ENCODE measurements around the gene DNAJC13. TPM values are rescaled to one million over a fixed set of nuclear protein-coding genes. Genes with fewer than 3 reads are reported as not detected.
A peak's percentile ranks its signal among the peaks of the same experiment; 100 is the strongest.

The DNAJC13 gene
- total RNA-seq, 4 donors from 2014 or later, result 42.0 to 102 (median 52.1) TPM

DNA sequence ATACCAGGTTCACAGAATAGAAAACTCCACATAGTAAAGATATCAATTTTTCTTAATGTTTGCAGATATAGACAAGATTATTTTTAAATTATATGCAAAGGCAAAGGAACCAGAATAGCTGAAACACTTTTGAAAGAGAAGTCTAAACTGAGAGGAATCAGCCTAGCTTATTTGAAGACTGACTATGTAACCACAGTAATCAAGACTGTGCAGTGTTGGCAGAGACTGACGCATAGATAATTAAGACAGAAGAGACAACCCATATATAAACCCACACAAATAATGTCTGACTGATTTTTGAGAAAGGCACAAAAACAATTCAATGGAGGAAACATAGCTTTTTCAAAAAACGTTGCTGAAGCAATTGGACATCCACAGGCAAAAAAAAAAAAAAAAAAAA, 151.1 kb downstream of the DNAJC13 start:
- H3K27ac ChIP-seq, result no peak overlapping the region
- TF ChIP-seq, protein P1, sequence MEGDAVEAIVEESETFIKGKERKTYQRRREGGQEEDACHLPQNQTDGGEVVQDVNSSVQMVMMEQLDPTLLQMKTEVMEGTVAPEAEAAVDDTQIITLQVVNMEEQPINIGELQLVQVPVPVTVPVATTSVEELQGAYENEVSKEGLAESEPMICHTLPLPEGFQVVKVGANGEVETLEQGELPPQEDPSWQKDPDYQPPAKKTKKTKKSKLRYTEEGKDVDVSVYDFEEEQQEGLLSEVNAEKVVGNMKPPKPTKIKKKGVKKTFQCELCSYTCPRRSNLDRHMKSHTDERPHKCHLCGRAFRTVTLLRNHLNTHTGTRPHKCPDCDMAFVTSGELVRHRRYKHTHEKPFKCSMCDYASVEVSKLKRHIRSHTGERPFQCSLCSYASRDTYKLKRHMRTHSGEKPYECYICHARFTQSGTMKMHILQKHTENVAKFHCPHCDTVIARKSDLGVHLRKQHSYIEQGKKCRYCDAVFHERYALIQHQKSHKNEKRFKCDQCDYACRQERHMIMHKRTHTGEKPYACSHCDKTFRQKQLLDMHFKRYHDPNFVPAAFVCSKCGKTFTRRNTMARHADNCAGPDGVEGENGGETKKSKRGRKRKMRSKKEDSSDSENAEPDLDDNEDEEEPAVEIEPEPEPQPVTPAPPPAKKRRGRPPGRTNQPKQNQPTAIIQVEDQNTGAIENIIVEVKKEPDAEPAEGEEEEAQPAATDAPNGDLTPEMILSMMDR (IDR thresholded peaks at IDR 0.05), result no peak
- no peak for TF ChIP-seq POLR2A (IDR thresholded peaks at IDR 0.05)

DNA sequence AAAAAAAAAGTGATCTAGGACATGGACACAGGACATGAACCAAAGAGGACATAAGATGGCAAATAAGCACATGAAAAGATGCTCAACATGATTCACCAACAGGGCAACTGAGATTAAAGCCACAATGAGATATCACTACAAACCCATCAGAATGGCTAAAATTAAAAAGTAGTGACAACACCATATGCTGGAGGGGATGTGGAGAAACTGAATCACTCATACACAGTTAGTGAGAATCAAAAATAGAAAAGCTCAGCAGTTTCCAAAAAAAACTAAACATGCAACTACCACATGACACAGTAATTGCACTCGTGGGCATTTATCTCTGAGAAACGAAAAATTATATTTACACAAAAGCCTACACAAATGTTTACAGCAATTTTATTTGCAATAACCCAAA, 151.9 kb downstream of the DNAJC13 start:
- TF ChIP-seq, protein P1 (IDR thresholded peaks at IDR 0.05), result no peak
- TF ChIP-seq POLR2A (IDR thresholded peaks at IDR 0.05), result no peak
- no peak for DNase-seq
- Histone ChIP-seq H3K4me3 (no peak overlapping the region), H3K4me1 (no peaks in the 10 kb centered on the region), H3K9me3 (no peaks in the 10 kb centered on the region), H3K27ac (no peak overlapping the region), H3K27me3 (no peaks in the 10 kb centered on the region), H3K36me3 (peaks cover 0 to 17% (median 0%) of the 10 kb centered on the region in 3 donors)

More for the DNA sequence above, 151.1 kb downstream of the DNAJC13 start:
- Histone ChIP-seq H3K27me3 (no peaks in the 10 kb centered on the region), H3K4me1 (no peaks in the 10 kb centered on the region), H3K9me3 (no peaks in the 10 kb centered on the region), H3K4me3 (no peak overlapping the region), H3K36me3 (peaks cover 0 to 12% (median 0%) of the 10 kb centered on the region in 3 donors)
- DNase-seq, result no peak

DNA sequence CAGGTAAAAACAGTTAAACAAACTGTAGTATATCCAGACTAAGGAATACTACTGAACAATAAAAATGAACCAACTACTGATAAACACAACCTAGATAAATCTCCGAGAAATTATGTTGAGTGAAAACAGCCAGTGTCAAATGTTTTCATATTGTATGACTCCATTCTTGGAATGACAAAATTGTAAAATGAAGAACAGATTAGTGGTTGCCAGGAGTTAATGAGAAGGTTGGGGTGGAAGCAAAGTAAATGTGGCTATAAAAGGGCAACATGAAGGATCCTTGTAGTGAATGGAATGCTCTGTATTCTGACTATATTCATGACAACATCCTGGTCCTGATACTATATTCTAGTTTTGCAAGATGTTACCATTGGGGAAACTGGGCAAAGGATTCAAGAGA, 152.3 kb downstream of the DNAJC13 start:
- no peaks in the 10 kb centered on the region for H3K4me1 ChIP-seq
- H3K27ac ChIP-seq, result peak overlapping the region in 1 of 4 donors; percentile 12
- TF ChIP-seq POLR2A (IDR thresholded peaks at IDR 0.05), result no peak
- TF ChIP-seq, protein P1 (IDR thresholded peaks at IDR 0.05), result no peak
- no peak overlapping the region for H3K4me3 ChIP-seq
- no peak for DNase-seq
- no peaks in the 10 kb centered on the region for H3K9me3 ChIP-seq
- H3K36me3 ChIP-seq, result peaks cover 0 to 18% (median 0%) of the 10 kb centered on the region in 3 donors
- H3K27me3 ChIP-seq, result no peaks in the 10 kb centered on the region

DNA sequence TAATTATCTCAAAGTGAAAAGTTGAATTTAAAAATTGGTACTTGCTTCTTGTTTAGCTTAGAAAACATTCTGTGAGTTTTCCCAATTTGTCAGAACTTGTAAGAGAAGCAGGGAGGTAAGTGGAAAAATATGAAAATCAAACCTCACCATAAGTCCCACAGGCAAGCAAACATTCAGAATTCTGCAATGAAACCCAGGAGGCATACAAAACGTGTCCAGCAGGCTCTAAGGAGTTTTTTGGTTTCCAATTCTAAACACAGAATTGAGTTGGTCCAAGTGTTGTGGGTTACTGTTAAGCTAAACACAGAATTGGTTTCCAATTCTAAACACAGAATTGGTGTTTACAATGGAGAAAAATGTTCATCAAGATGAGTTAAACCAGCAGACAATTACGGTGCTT, 152.7 kb downstream of the DNAJC13 start:
- no peak for DNase-seq
- Histone ChIP-seq H3K9me3 (no peaks in the 10 kb centered on the region), H3K27ac (peak overlapping the region in 1 of 4 donors; percentile 12), H3K4me1 (no peaks in the 10 kb centered on the region), H3K36me3 (peaks cover 0 to 18% (median under 1%) of the 10 kb centered on the region in 3 donors), H3K27me3 (no peaks in the 10 kb centered on the region), H3K4me3 (no peak overlapping the region)
- TF ChIP-seq, protein P1 (IDR thresholded peaks at IDR 0.05), result no peak
- TF ChIP-seq POLR2A (IDR thresholded peaks at IDR 0.05), result no peak

DNA sequence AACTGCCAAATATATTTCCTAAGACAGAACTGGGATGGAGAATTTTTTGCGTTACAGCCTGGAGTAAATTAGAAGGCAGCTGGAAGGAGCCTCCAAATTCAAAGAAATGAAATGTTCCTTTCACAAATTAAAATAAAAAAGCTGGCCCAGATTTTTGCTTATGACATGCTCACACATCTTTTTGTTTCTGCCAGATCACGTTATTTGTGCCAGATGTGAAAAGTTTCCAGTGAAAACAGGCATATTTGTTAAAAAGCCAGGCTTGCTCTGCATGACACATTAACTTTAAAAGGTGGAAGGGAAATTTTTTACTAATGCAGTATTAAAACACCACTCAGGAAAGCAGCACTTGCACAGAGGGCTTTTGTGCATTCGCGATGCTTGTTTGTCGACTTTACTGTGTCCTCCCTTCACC, 156.5 kb downstream of the DNAJC13 start:
- peaks cover 0 to 47% (median 3%) of the 10 kb centered on the region in 3 donors for H3K36me3 ChIP-seq
- H3K9me3 ChIP-seq, result no peaks in the 10 kb centered on the region
- H3K4me3 ChIP-seq, result no peak overlapping the region
- no peaks in the 10 kb centered on the region for H3K27me3 ChIP-seq
- no peak overlapping the region for H3K27ac ChIP-seq
- no peaks in the 10 kb centered on the region for H3K4me1 ChIP-seq
- DNase-seq, result no peak
- TF ChIP-seq POLR2A (IDR thresholded peaks at IDR 0.05), result no peak
- TF ChIP-seq, protein P1 (IDR thresholded peaks at IDR 0.05), result no peak

DNA sequence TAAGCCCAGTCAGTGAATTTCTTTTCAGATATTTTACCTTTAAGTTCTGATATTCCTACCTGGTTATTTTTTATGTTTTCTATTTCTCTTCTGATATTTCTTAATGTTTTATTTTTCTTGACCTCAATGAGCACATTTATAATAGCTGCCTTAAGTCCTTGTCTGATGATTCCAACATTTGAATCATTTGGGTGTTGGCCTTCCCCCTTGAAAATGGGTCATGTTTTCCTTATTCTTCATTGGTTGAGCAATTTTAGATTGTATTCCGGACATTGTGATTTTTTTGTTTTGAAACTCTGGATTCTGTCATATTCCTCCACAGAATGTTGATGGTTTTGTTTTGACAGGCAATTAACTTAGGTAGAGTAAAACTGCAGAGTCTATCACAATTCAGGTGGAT, 170.1 kb downstream of the DNAJC13 start:
- H3K4me1 ChIP-seq, result no peaks in the 10 kb centered on the region
- no peaks in the 10 kb centered on the region for H3K36me3 ChIP-seq
- H3K27me3 ChIP-seq, result no peaks in the 10 kb centered on the region
- DNase-seq, result no peak
- no peak for TF ChIP-seq POLR2A (IDR thresholded peaks at IDR 0.05)
- TF ChIP-seq, protein P1 (IDR thresholded peaks at IDR 0.05), result no peak
- H3K4me3 ChIP-seq, result no peak overlapping the region
- H3K9me3 ChIP-seq, result no peaks in the 10 kb centered on the region
- H3K27ac ChIP-seq, result no peak overlapping the region

Data from Peyer's patch (tissue), 4 donors.